Measurements from ENCODE around the gene TGM3. TPM values are rescaled to one million over a fixed set of nuclear protein-coding genes. Genes with fewer than 3 reads are reported as not detected.

Gene TGM3
- total and polyA plus RNA-seq, 2 experiments from 2014 or later: 0.08 TPM; not detected in 1

DNA sequence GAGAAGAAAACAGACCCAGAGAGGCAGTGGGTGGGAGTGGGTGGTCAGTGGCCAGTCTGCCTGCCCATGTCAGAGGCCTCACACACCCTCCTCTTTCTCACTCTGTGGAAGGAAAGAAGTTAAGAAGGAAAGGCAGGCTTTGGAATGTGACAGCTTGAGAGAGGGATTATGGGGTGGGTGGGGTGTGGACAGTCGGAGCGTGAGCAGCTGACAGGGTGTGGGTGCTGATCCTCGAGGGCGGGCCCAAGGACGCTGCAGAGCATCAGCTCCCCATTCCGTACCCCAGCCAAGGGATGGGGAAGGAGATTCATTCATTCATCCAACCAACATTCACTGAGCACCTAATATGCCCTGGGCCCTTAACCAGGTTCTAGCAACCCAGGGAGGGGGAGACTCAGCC, 89.7 kb downstream of the TGM3 start:
- Mint-ChIP-seq H3K4me3 (no peak overlapping the region), H3K9me3 (peaks cover 4% of the 10 kb centered on the region; the same call in 1 of the 3 replicates), H3K27me3 (ENCODE audit: insufficient read depth, low read depth, poor library complexity) (peaks cover 2% of the 10 kb centered on the region), H3K36me3 (ENCODE audit: low read depth) (no peaks in the 10 kb centered on the region), H3K4me1 (peaks cover 3% of the 10 kb centered on the region), H3K27ac (no peak overlapping the region)
- H3K27ac ChIP-seq (ENCODE audit: low read depth): no peak overlapping the region
- TF ChIP-seq CREB1 (CRISPR knock-in tag; IDR thresholded peaks at IDR 0.05; ENCODE audit: low read depth): no peak
- TF ChIP-seq STAT1 (IDR thresholded peaks at IDR 0.05; ENCODE audit: unreplicated experiment): no peak
- TF ChIP-seq, protein P1, sequence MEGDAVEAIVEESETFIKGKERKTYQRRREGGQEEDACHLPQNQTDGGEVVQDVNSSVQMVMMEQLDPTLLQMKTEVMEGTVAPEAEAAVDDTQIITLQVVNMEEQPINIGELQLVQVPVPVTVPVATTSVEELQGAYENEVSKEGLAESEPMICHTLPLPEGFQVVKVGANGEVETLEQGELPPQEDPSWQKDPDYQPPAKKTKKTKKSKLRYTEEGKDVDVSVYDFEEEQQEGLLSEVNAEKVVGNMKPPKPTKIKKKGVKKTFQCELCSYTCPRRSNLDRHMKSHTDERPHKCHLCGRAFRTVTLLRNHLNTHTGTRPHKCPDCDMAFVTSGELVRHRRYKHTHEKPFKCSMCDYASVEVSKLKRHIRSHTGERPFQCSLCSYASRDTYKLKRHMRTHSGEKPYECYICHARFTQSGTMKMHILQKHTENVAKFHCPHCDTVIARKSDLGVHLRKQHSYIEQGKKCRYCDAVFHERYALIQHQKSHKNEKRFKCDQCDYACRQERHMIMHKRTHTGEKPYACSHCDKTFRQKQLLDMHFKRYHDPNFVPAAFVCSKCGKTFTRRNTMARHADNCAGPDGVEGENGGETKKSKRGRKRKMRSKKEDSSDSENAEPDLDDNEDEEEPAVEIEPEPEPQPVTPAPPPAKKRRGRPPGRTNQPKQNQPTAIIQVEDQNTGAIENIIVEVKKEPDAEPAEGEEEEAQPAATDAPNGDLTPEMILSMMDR (conservative IDR thresholded peaks at IDR 0.05; ENCODE audit: low read depth in 2 of 2): no peak
- no peak for TF ChIP-seq NANOG (IDR thresholded peaks at IDR 0.05; ENCODE audit: borderline replicate concordance)
- no peak for TF ChIP-seq EZH2phosphoT487 (IDR thresholded peaks at IDR 0.05; ENCODE audit: unreplicated experiment)
- no peak for TF ChIP-seq ZNF331 (CRISPR knock-in tag; IDR thresholded peaks at IDR 0.05; ENCODE audit: low read depth)
- TF ChIP-seq, protein P2, sequence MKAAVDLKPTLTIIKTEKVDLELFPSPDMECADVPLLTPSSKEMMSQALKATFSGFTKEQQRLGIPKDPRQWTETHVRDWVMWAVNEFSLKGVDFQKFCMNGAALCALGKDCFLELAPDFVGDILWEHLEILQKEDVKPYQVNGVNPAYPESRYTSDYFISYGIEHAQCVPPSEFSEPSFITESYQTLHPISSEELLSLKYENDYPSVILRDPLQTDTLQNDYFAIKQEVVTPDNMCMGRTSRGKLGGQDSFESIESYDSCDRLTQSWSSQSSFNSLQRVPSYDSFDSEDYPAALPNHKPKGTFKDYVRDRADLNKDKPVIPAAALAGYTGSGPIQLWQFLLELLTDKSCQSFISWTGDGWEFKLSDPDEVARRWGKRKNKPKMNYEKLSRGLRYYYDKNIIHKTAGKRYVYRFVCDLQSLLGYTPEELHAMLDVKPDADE (IDR thresholded peaks at IDR 0.05): no peak
- no peak for TF ChIP-seq EZH2 (IDR thresholded peaks at IDR 0.05; ENCODE audit: low read depth, unreplicated experiment)
- TF ChIP-seq JUNB (IDR thresholded peaks at IDR 0.05; ENCODE audit: unreplicated experiment): no peak
- TF ChIP-seq, protein P3, sequence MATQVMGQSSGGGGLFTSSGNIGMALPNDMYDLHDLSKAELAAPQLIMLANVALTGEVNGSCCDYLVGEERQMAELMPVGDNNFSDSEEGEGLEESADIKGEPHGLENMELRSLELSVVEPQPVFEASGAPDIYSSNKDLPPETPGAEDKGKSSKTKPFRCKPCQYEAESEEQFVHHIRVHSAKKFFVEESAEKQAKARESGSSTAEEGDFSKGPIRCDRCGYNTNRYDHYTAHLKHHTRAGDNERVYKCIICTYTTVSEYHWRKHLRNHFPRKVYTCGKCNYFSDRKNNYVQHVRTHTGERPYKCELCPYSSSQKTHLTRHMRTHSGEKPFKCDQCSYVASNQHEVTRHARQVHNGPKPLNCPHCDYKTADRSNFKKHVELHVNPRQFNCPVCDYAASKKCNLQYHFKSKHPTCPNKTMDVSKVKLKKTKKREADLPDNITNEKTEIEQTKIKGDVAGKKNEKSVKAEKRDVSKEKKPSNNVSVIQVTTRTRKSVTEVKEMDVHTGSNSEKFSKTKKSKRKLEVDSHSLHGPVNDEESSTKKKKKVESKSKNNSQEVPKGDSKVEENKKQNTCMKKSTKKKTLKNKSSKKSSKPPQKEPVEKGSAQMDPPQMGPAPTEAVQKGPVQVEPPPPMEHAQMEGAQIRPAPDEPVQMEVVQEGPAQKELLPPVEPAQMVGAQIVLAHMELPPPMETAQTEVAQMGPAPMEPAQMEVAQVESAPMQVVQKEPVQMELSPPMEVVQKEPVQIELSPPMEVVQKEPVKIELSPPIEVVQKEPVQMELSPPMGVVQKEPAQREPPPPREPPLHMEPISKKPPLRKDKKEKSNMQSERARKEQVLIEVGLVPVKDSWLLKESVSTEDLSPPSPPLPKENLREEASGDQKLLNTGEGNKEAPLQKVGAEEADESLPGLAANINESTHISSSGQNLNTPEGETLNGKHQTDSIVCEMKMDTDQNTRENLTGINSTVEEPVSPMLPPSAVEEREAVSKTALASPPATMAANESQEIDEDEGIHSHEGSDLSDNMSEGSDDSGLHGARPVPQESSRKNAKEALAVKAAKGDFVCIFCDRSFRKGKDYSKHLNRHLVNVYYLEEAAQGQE (IDR thresholded peaks at IDR 0.05; ENCODE audit: unreplicated experiment): no peak
- H3K36me3 ChIP-seq (ENCODE audit: insufficient read depth): no peaks in the 10 kb centered on the region
- ATAC-seq (no peak), DNase-seq (ENCODE audit: low spot score) (no peak)
- no peaks in the 10 kb centered on the region for H3K4me1 ChIP-seq (ENCODE audit: insufficient read depth)
- no peaks in the 10 kb centered on the region for H3K79me2 ChIP-seq (replicated peaks; ENCODE audit: insufficient read depth)
- H3F3A ChIP-seq (replicated peaks; ENCODE audit: low read depth): no peaks in the 10 kb centered on the region
- H3K9me2 ChIP-seq (ENCODE audit: insufficient read depth): peaks cover 16% of the 10 kb centered on the region; the same call in 1 of the 2 replicates
- no peak overlapping the region for H3K4me3 ChIP-seq
- no peak overlapping the region for H3K4me2 ChIP-seq
- no peaks in the 10 kb centered on the region for H3K27me3 ChIP-seq (ENCODE audit: insufficient read depth)
- no peak overlapping the region for H2AFZ ChIP-seq
- no peaks in the 10 kb centered on the region for H4K20me1 ChIP-seq (replicated peaks; ENCODE audit: insufficient read depth)
